Measurements from ENCODE around the gene IMPA2.

IMPA2 gene

GRCh38 chr18:12005538-12006487, 24.5 kb downstream of the IMPA2 start:
- H2AFZ ChIP-seq (ENCODE audit: low read depth) = no peak overlapping the region
- H3K27me3 ChIP-seq (ENCODE audit: insufficient read depth, low read depth) = no peaks in the 10 kb centered on the region
- no peaks in the 10 kb centered on the region for H3K36me3 ChIP-seq (ENCODE audit: insufficient read depth)
- H3K4me3 ChIP-seq (IDR thresholded peaks at IDR 0.05; ENCODE audit: insufficient read depth, low read depth, low read length) = no peak overlapping the region
- H3K9ac ChIP-seq = no peak overlapping the region
- no peaks in the 10 kb centered on the region for H3K4me1 ChIP-seq (ENCODE audit: low read depth, poor library complexity, severe bottlenecking)
- no peak overlapping the region for H3K27ac ChIP-seq
- H3K4me2 ChIP-seq = no peak overlapping the region
- H4K20me1 ChIP-seq (ENCODE audit: insufficient read depth) = no peaks in the 10 kb centered on the region
- TF ChIP-seq CTCF (conservative IDR thresholded peaks at IDR 0.05; ENCODE audit: low read depth, low read length) = no peak
- H3K79me2 ChIP-seq (ENCODE audit: insufficient read depth, low read depth) = no peaks in the 10 kb centered on the region

GRCh38 chr18:12006488-12006840, 25.2 kb downstream of the IMPA2 start:
- H3K27ac ChIP-seq = no peak overlapping the region
- no peaks in the 10 kb centered on the region for H3K79me2 ChIP-seq (ENCODE audit: insufficient read depth, low read depth)
- no peak overlapping the region for H3K9ac ChIP-seq
- no peaks in the 10 kb centered on the region for H4K20me1 ChIP-seq (ENCODE audit: insufficient read depth)
- H2AFZ ChIP-seq (ENCODE audit: low read depth) = no peak overlapping the region
- no peak for TF ChIP-seq CTCF (conservative IDR thresholded peaks at IDR 0.05; ENCODE audit: low read depth, low read length)
- no peak overlapping the region for H3K4me3 ChIP-seq (IDR thresholded peaks at IDR 0.05; ENCODE audit: insufficient read depth, low read depth, low read length)
- no peaks in the 10 kb centered on the region for H3K36me3 ChIP-seq (ENCODE audit: insufficient read depth)
- H3K4me2 ChIP-seq = no peak overlapping the region
- H3K4me1 ChIP-seq (ENCODE audit: low read depth, poor library complexity, severe bottlenecking) = no peaks in the 10 kb centered on the region
- H3K27me3 ChIP-seq (ENCODE audit: insufficient read depth, low read depth) = no peaks in the 10 kb centered on the region

GRCh38 chr18:12007063-12007462, 25.8 kb downstream of the IMPA2 start:
- H3K4me2 ChIP-seq = no peak overlapping the region
- H3K79me2 ChIP-seq (ENCODE audit: insufficient read depth, low read depth) = no peaks in the 10 kb centered on the region
- no peak overlapping the region for H3K9ac ChIP-seq
- no peaks in the 10 kb centered on the region for H3K36me3 ChIP-seq (ENCODE audit: insufficient read depth)
- no peak overlapping the region for H3K4me3 ChIP-seq (IDR thresholded peaks at IDR 0.05; ENCODE audit: insufficient read depth, low read depth, low read length)
- no peaks in the 10 kb centered on the region for H3K4me1 ChIP-seq (ENCODE audit: low read depth, poor library complexity, severe bottlenecking)
- no peak overlapping the region for H2AFZ ChIP-seq (ENCODE audit: low read depth)
- no peak overlapping the region for H3K27ac ChIP-seq
- TF ChIP-seq CTCF (conservative IDR thresholded peaks at IDR 0.05; ENCODE audit: low read depth, low read length) = no peak
- H3K27me3 ChIP-seq (ENCODE audit: insufficient read depth, low read depth) = no peaks in the 10 kb centered on the region
- no peaks in the 10 kb centered on the region for H4K20me1 ChIP-seq (ENCODE audit: insufficient read depth)

- no peak overlapping the region for H3K4me2 ChIP-seq
- H3K79me2 ChIP-seq (ENCODE audit: insufficient read depth, low read depth) = no peaks in the 10 kb centered on the region
- no peak for TF ChIP-seq CTCF (conservative IDR thresholded peaks at IDR 0.05; ENCODE audit: low read depth, low read length)
- no peak overlapping the region for H2AFZ ChIP-seq (ENCODE audit: low read depth)
- H3K36me3 ChIP-seq (ENCODE audit: insufficient read depth) = no peaks in the 10 kb centered on the region
- no peak overlapping the region for H3K9ac ChIP-seq
- no peaks in the 10 kb centered on the region for H4K20me1 ChIP-seq (ENCODE audit: insufficient read depth)
- no peak overlapping the region for H3K27ac ChIP-seq
- H3K4me3 ChIP-seq (IDR thresholded peaks at IDR 0.05; ENCODE audit: insufficient read depth, low read depth, low read length) = no peak overlapping the region
- no peaks in the 10 kb centered on the region for H3K4me1 ChIP-seq (ENCODE audit: low read depth, poor library complexity, severe bottlenecking)
- H3K27me3 ChIP-seq (ENCODE audit: insufficient read depth, low read depth) = no peaks in the 10 kb centered on the region
Observed at GRCh38 chr18:12008181-12008767, 27.0 kb downstream of the IMPA2 start.
